Endothelial cell of umbilical vein (primary cell): ENCODE data around the gene TNFRSF12A. TPM values are rescaled to one million over a fixed set of nuclear protein-coding genes. Genes with fewer than 3 reads are reported as not detected.

Experiments
- BruUV-seq: library from RNA; stranded (reverse); fragments of 400-500 nt; replicated peaks from 2 replicates; lab custom pipeline; 2021; lab: Mats Ljungman, UMichigan
- CTCF ChIA-PET: fragments of 300-600, 350-600 bp; sonication (Branson Sonifier 250); formaldehyde crosslinking; loops from one replicate; lab custom pipeline; 2021; ENCODE audit warnings: antibody characterized with exemption, inconsistent platforms; lab: Charles Lee
- POLR2A ChIA-PET: fragments of 300-600, 350-600 bp; sonication (Branson Sonifier 250); formaldehyde crosslinking; loops from one replicate; lab custom pipeline; 2021; ENCODE audit warnings: antibody characterized with exemption, inconsistent platforms; lab: Charles Lee
- DNase-seq: peaks from one replicate; pipeline ENCODE4 v3.0.0-alpha.2; 2011; ENCODE audit warnings: low read depth, low spot score
- FAIRE-seq: peaks from 2 replicates; lab custom pipeline; 2011; peaks lifted over from hg19 to GRCh38; lab: Jason Lieb, UNC
- H2AFZ ChIP-seq: 2 replicates; pipeline ENCODE4 v1.6.0; 2012; ENCODE audit warnings: low read depth, low read length, control low read depth, inconsistent platforms
- H3K27ac ChIP-seq: 2 replicates; pipeline ENCODE4 v1.5.1; 2011; ENCODE audit warnings: low read depth, mild to moderate bottlenecking, control low read depth, low read length, moderate library complexity; ENCODE audit not compliant: insufficient read depth
- H3K27me3 ChIP-seq, 2 experiments: 2 replicates each; pipeline versions ENCODE4 v1.6.0 to v1.6.1; 2011; ENCODE audit warnings: low read length in 2 of 2, mixed read lengths in 1 of 2; ENCODE audit not compliant: control insufficient read depth in 2 of 2, insufficient read depth in 2 of 2
- H3K36me3 ChIP-seq, 2 experiments: 2 replicates in 1 of 2; 3 replicates in 1 of 2; pipeline ENCODE4 v1.5.1; 2011; ENCODE audit warnings: low read length in 2 of 2, mild to moderate bottlenecking in 1 of 2, moderate library complexity in 1 of 2; ENCODE audit not compliant: control insufficient read depth in 2 of 2, insufficient read depth in 2 of 2; ENCODE audit errors: extremely low read depth in 1 of 2
- H3K4me1 ChIP-seq: 3 replicates; pipeline ENCODE4 v1.5.1; 2011; ENCODE audit warnings: mild to moderate bottlenecking, low read length; ENCODE audit not compliant: control insufficient read depth, insufficient read depth; ENCODE audit errors: extremely low read depth
- H3K4me2 ChIP-seq: 2 replicates; pipeline ENCODE4 v1.6.1; 2011; ENCODE audit warnings: low read length, control low read depth, mixed read lengths; ENCODE audit not compliant: insufficient read depth
- H3K4me3 ChIP-seq, 3 experiments: fragments of 200-600 bp in 1 of 3; sonication (generic), shearing (Covaris generic) in 1 of 3; replicated peaks in 1 of 3; 2 replicates each; pipeline ENCODE4 v1.5.1; 2011 to 2016; ENCODE audit warnings: control low read depth in 3 of 3, low read length in 3 of 3, mild to moderate bottlenecking in 2 of 3, inconsistent platforms in 1 of 3, low read depth in 1 of 3, moderate library complexity in 1 of 3; ENCODE audit not compliant: insufficient read depth in 1 of 3
- H3K79me2 ChIP-seq: 2 replicates; pipeline ENCODE4 v1.6.0; 2012; ENCODE audit warnings: low read length, inconsistent platforms; ENCODE audit not compliant: control insufficient read depth, insufficient read depth
- H3K9ac ChIP-seq: replicated peaks from 2 replicates; pipeline ENCODE3; 2011; ENCODE audit warnings: low read length, control low read depth; ENCODE audit not compliant: insufficient read depth; ENCODE audit errors: extremely low read depth
- H3K9me1 ChIP-seq: replicated peaks from 3 replicates; pipeline ENCODE4 v1.6.0; 2011; ENCODE audit warnings: mild to moderate bottlenecking, low read length; ENCODE audit not compliant: control insufficient read depth, insufficient read depth; ENCODE audit errors: extremely low read depth
- H3K9me3 ChIP-seq: replicated peaks from 2 replicates; pipeline ENCODE4 v1.5.1; 2012; ENCODE audit warnings: low read length, inconsistent platforms; ENCODE audit not compliant: control insufficient read depth, insufficient read depth
- H4K20me1 ChIP-seq: replicated peaks from 2 replicates; pipeline ENCODE3; 2011; ENCODE audit warnings: mild to moderate bottlenecking, low read length; ENCODE audit not compliant: control insufficient read depth, insufficient read depth; ENCODE audit errors: extremely low read depth
- EZH2 ChIP-seq: IDR thresholded peaks from 2 replicates; pipeline ENCODE4 v1.6.1; 2012; ENCODE audit warnings: borderline replicate concordance, low read depth, mild to moderate bottlenecking, moderate library complexity, low read length, inconsistent platforms; ENCODE audit not compliant: severe bottlenecking
- FOS ChIP-seq: IDR thresholded peaks from 2 replicates; pipeline ENCODE4 v1.6.1; 2011; ENCODE audit warnings: mild to moderate bottlenecking, low read length, moderate library complexity, borderline replicate concordance; ENCODE audit not compliant: insufficient read depth
- GATA2 ChIP-seq: IDR thresholded peaks from 2 replicates; pipeline ENCODE4 v1.7.0; 2011; ENCODE audit warnings: low read depth, mild to moderate bottlenecking, moderate library complexity, mixed read lengths, low read length; ENCODE audit not compliant: insufficient read length, insufficient read depth
- POLR2A ChIP-seq: IDR thresholded peaks from 2 replicates; pipeline ENCODE4 v1.6.1; 2012; ENCODE audit warnings: low read depth, mild to moderate bottlenecking, control low read depth, low read length
- dilution Hi-C: fragments of 300-500 bp; cut with MboI; formaldehyde crosslinking; loops from one replicate; pipeline ENCODE4 v1.15.0; 2019; ENCODE audit warnings: low sequenced_read_pairs; ENCODE audit not compliant: extremely low pct_ligation_motif_present
- intact Hi-C: fragments of 100-400 bp; cut with micrococcal nuclease; formaldehyde crosslinking; loops from one replicate; pipeline ENCODE4 v1.10.0; 2022
- polyA plus RNA-seq, 4 experiments: library from polyadenylated mRNA; depleted of rRNA in 3 of 4; stranded (reverse) in 3 of 4; unstranded in 1 of 4; fragments of >200 nt; gene quantifications; 2 replicates each; pipeline versions ENCODE4 v1.2.1 to v1.2.3, GENCODE V29; 2011 to 2012; ENCODE audit warnings: missing spikeins in 1 of 4
- total RNA-seq: library from RNA; stranded (reverse); gene quantifications from 2 replicates; pipeline ENCODE4 v1.2.3, GENCODE V29; 2021

Gene TNFRSF12A
- total and polyA plus RNA-seq, 2 donors (not counting 3 experiments of a cell fraction or from before 2014, with no cell fraction given) = 162 to 187 TPM

- no peak for DNase-seq
- no TSS peak for BruUV-seq
- peaks cover 34 to 38% of the 10 kb centered on the region in 2 experiments for H3K27me3 ChIP-seq
- H4K20me1 ChIP-seq = no peaks in the 10 kb centered on the region
- peaks cover 0 to 9% of the 10 kb centered on the region in 2 experiments for H3K36me3 ChIP-seq
- H3K4me2 ChIP-seq = no peak overlapping the region
- H3K79me2 ChIP-seq = no peaks in the 10 kb centered on the region
- H2AFZ ChIP-seq = no peak overlapping the region
- POLR2A ChIA-PET = interaction anchor here (0.6 to 1.1 kb wide), 4 partner anchors 9 to 106 kb away, joined by 3 to 6 read pairs (median 5); partner anchors contain the start of genes TNFRSF12A and ZNF213
- H3K9me1 ChIP-seq = no peaks in the 10 kb centered on the region
- TF ChIP-seq POLR2A (peak; percentile 27), FOS (no peak)
- H3K4me3 ChIP-seq = no peak overlapping the region
- FAIRE-seq = no peak
- intact Hi-C loops (loop anchor here (1.0 kb wide), 1 partner anchor 26 kb away; no protein-coding TSS in a partner anchor), dilution Hi-C loops (no loop called here)
- H3K4me1 ChIP-seq = no peaks in the 10 kb centered on the region
- H3K27ac ChIP-seq = no peak overlapping the region
- no peaks in the 10 kb centered on the region for H3K9me3 ChIP-seq
- CTCF ChIA-PET = interaction anchor here (0.6 to 8.8 kb wide), 21 partner anchors 8 to 142 kb away, joined by 3 to 200 read pairs (median 8); partner anchors contain the start of genes CLDN6, HCFC1R1, MMP25 and PAQR4
- H3K9ac ChIP-seq = no peak overlapping the region
Observed at GRCh38 chr16:3028716-3029319, 8.7 kb downstream of the TNFRSF12A start.

GRCh38 chr16:3029491-3030221 is 9.5 kb downstream of the TNFRSF12A start:
- CTCF ChIA-PET = interaction anchor here (1.5 to 8.8 kb wide), 7 partner anchors 9 to 121 kb away, joined by 4 to 200 read pairs (median 57); partner anchors contain the start of genes HCFC1R1, MMP25, THOC6 and TNFRSF12A
- POLR2A ChIA-PET = no interaction called here
- intact Hi-C loops = loop anchor here (2.0 kb wide), 1 partner anchor 29 kb away; no protein-coding TSS in a partner anchor
- H3K9me1 ChIP-seq = no peaks in the 10 kb centered on the region
- FAIRE-seq (peak; percentile 4), DNase-seq (no peak)
- no peaks in the 10 kb centered on the region for H3K79me2 ChIP-seq
- H3K9me3 ChIP-seq = no peaks in the 10 kb centered on the region
- H3K4me2 ChIP-seq = no peak overlapping the region
- H4K20me1 ChIP-seq = no peaks in the 10 kb centered on the region
- dilution Hi-C loops = no loop called here
- H2AFZ ChIP-seq = no peak overlapping the region
- TF ChIP-seq GATA2 (no peak), POLR2A (no peak), EZH2 (peak; percentile 76)
- no peaks in the 10 kb centered on the region for H3K4me1 ChIP-seq
- no peak overlapping the region for H3K4me3 ChIP-seq
- peaks cover 0 to 9% of the 10 kb centered on the region in 2 experiments for H3K36me3 ChIP-seq
- H3K27ac ChIP-seq = no peak overlapping the region
- peaks cover 36 to 41% of the 10 kb centered on the region in 2 experiments for H3K27me3 ChIP-seq
- BruUV-seq = no TSS peak
- no peak overlapping the region for H3K9ac ChIP-seq
